Spinal cord (tissue), 10 donors: ENCODE measurements around the gene SUPT16H. TPM values are rescaled to one million over a fixed set of nuclear protein-coding genes. Genes with fewer than 3 reads are reported as not detected.

Experiments
- DNase-seq, 6 donors: peaks; one replicate each; pipeline versions ENCODE4 v3.0.0 to v3.0.0-alpha.2; 2013 to 2015; ENCODE audit warnings: low spot score in 6 of 6, low read depth in 4 of 6
- H3K27ac ChIP-seq: one replicate; pipeline ENCODE4 v1.5.1; 2013; ENCODE audit warnings: low read depth, low read length, control low read depth
- H3K27me3 ChIP-seq: one replicate; pipeline ENCODE4 v1.6.1; 2013; ENCODE audit warnings: low read length; ENCODE audit not compliant: control insufficient read depth, insufficient read depth
- H3K36me3 ChIP-seq: one replicate; pipeline ENCODE4 v1.6.1; 2013; ENCODE audit warnings: low read length; ENCODE audit not compliant: control insufficient read depth, insufficient read depth
- H3K4me1 ChIP-seq: one replicate; pipeline ENCODE4 v1.6.1; 2013; ENCODE audit warnings: low read length; ENCODE audit not compliant: control insufficient read depth, insufficient read depth
- H3K4me3 ChIP-seq: one replicate; pipeline ENCODE4 v1.5.1; 2013; ENCODE audit warnings: low read depth, low read length, control low read depth
- H3K9me3 ChIP-seq: one replicate; pipeline ENCODE4 v1.6.1; 2013; ENCODE audit warnings: low read length; ENCODE audit not compliant: control insufficient read depth, insufficient read depth
- WGBS: methylation state at CpG from one replicate; pipeline ENCODE4 v1.1.5; 2013; ENCODE audit warnings: missing lambda C conversion rate; ENCODE audit not compliant: insufficient coverage; 5-methylcytosine and 5-hydroxymethylcytosine counted together
- long read RNA-seq, 4 donors: transcript quantifications; one replicate each; lab custom pipeline, GENCODE V29; 2026
- polyA plus RNA-seq, 2 donors: library from polyadenylated mRNA; unstranded; fragments of 120-200 nt; gene quantifications; one replicate each; pipeline ENCODE4 v1.2.1, GENCODE V29; 2013; ENCODE audit not compliant: insufficient read length in 2 of 2
- total RNA-seq, 2 donors: library from RNA; depleted of rRNA in 1 of 2; stranded (reverse); fragments of 120-200 nt in 1 of 2; fragments of >200 nt in 1 of 2; gene quantifications; one replicate each; pipeline versions ENCODE4 v1.2.3 to v1.2.4, GENCODE V29; 2013 to 2014
- donor health status: healthy.

The SUPT16H gene
- total RNA-seq (10 to 100 TPM; 75.0 to 88.8 TPM), polyA plus RNA-seq (10 to 100 TPM; 88.8 to 98.0 TPM)
- long read RNA-seq, donor 1, full-length matches to known transcripts, result 10 of 43 reads
- long read RNA-seq, donor 1, partial matches to known transcripts, result 33 of 43 reads
- long read RNA-seq, donor 1, other reads (novel, unspliced or antisense), result 0 of 43 reads
- long read RNA-seq, donor 2, full-length matches to known transcripts, result 4 of 10 reads
- long read RNA-seq, donor 2, partial matches to known transcripts, result 6 of 10 reads
- long read RNA-seq, donor 2, other reads (novel, unspliced or antisense), result 0 of 10 reads
- long read RNA-seq, donor 3, full-length matches to known transcripts, result 2 of 26 reads
- long read RNA-seq, donor 3, partial matches to known transcripts, result 24 of 26 reads
- long read RNA-seq, donor 3, other reads (novel, unspliced or antisense), result 0 of 26 reads
- long read RNA-seq, donor 4, full-length matches to known transcripts, result 3 of 61 reads
- long read RNA-seq, donor 4, partial matches to known transcripts, result 58 of 61 reads
- long read RNA-seq, donor 4, other reads (novel, unspliced or antisense), result 0 of 61 reads

GRCh38 chr14:21383848-21384493, at the start of gene SUPT16H:
SUPT16H (minus strand) TSS chr14:21384019; CDS start chr14:21383927, 92 bp downstream.
- WGBS, result under 1% methylated on average over 46 of the region's 54 CpGs
- Histone ChIP-seq H3K27ac (peak within 1 kb of the TSS; percentile 98), H3K4me1 (peaks cover 12% of the 10 kb centered on the region), H3K9me3 (no peaks in the 10 kb centered on the region), H3K4me3 (peak within 1 kb of the TSS; percentile 93), H3K36me3 (peaks cover 35% of the 10 kb centered on the region), H3K27me3 (no peaks in the 10 kb centered on the region)
- peak; percentile 78 to 98 (median 89) for DNase-seq

- H3K9me3 ChIP-seq, result no peaks in the 10 kb centered on the region
- H3K36me3 ChIP-seq, result peaks cover 33% of the 10 kb centered on the region
- H3K27me3 ChIP-seq, result no peaks in the 10 kb centered on the region
- H3K4me1 ChIP-seq, result no peaks in the 10 kb centered on the region
- H3K27ac ChIP-seq, result no peak overlapping the region
- WGBS, result 100% methylated on average over 2 of the region's 2 CpGs
- DNase-seq, result no peak
- no peak overlapping the region for H3K4me3 ChIP-seq
These were observed 47.3 kb upstream of the SUPT16H start for GRCh38 chr14:21431126-21431525.

- H3K4me3 ChIP-seq, result no peak overlapping the region
- no peaks in the 10 kb centered on the region for H3K4me1 ChIP-seq
- H3K36me3 ChIP-seq, result peaks cover 47% of the 10 kb centered on the region
- DNase-seq, result peak in 2 of 6 donors; percentile 3 to 6
- WGBS, result 63% methylated on average over 1 of the region's 4 CpGs
- H3K27me3 ChIP-seq, result no peaks in the 10 kb centered on the region
- H3K9me3 ChIP-seq, result no peaks in the 10 kb centered on the region
- no peak overlapping the region for H3K27ac ChIP-seq
These were observed 45.1 kb upstream of the SUPT16H start for GRCh38 chr14:21428930-21429329.

GRCh38 chr14:21426692-21427091, 42.9 kb upstream of the SUPT16H start:
- DNase-seq, result no peak
- no peaks in the 10 kb centered on the region for H3K4me1 ChIP-seq
- H3K36me3 ChIP-seq, result peaks cover 62% of the 10 kb centered on the region
- H3K27ac ChIP-seq, result no peak overlapping the region
- no CpG with 5 or more reads among the region's 1 CpG for WGBS
- H3K4me3 ChIP-seq, result no peak overlapping the region
- no peaks in the 10 kb centered on the region for H3K9me3 ChIP-seq
- H3K27me3 ChIP-seq, result no peaks in the 10 kb centered on the region

GRCh38 chr14:21419528-21419927, 35.7 kb upstream of the SUPT16H start:
- no peak overlapping the region for H3K27ac ChIP-seq
- no peaks in the 10 kb centered on the region for H3K4me1 ChIP-seq
- no peaks in the 10 kb centered on the region for H3K9me3 ChIP-seq
- peaks cover 58% of the 10 kb centered on the region for H3K36me3 ChIP-seq
- no peak for DNase-seq
- H3K27me3 ChIP-seq, result no peaks in the 10 kb centered on the region
- no peak overlapping the region for H3K4me3 ChIP-seq
- WGBS, result 91% methylated on average over 5 of the region's 5 CpGs

GRCh38 chr14:21415329-21415728, 31.5 kb upstream of the SUPT16H start:
- H3K36me3 ChIP-seq, result peaks cover 65% of the 10 kb centered on the region
- no peaks in the 10 kb centered on the region for H3K9me3 ChIP-seq
- H3K4me1 ChIP-seq, result no peaks in the 10 kb centered on the region
- H3K4me3 ChIP-seq, result no peak overlapping the region
- DNase-seq, result no peak
- 100% methylated on average over 2 of the region's 4 CpGs for WGBS
- no peak overlapping the region for H3K27ac ChIP-seq
- H3K27me3 ChIP-seq, result no peaks in the 10 kb centered on the region

GRCh38 chr14:21414137-21414631, 30.4 kb upstream of the SUPT16H start:
- Histone ChIP-seq H3K4me3 (no peak overlapping the region), H3K27ac (no peak overlapping the region), H3K4me1 (no peaks in the 10 kb centered on the region), H3K27me3 (no peaks in the 10 kb centered on the region), H3K9me3 (no peaks in the 10 kb centered on the region), H3K36me3 (peaks cover 55% of the 10 kb centered on the region)
- WGBS, result no CpG with 5 or more reads among the region's 1 CpG
- DNase-seq, result no peak

GRCh38 chr14:21408147-21408546, 24.3 kb upstream of the SUPT16H start:
- H3K36me3 ChIP-seq, result peaks cover 59% of the 10 kb centered on the region
- H3K4me1 ChIP-seq, result no peaks in the 10 kb centered on the region
- no peak overlapping the region for H3K27ac ChIP-seq
- no peak overlapping the region for H3K4me3 ChIP-seq
- no peak for DNase-seq
- WGBS, result 100% methylated on average over 3 of the region's 3 CpGs
- no peaks in the 10 kb centered on the region for H3K27me3 ChIP-seq
- no peaks in the 10 kb centered on the region for H3K9me3 ChIP-seq

- H3K4me1 ChIP-seq, result no peaks in the 10 kb centered on the region
- no peaks in the 10 kb centered on the region for H3K9me3 ChIP-seq
- peaks cover 54% of the 10 kb centered on the region for H3K36me3 ChIP-seq
- H3K27me3 ChIP-seq, result no peaks in the 10 kb centered on the region
- no peak overlapping the region for H3K4me3 ChIP-seq
- no peak for DNase-seq
- no peak overlapping the region for H3K27ac ChIP-seq
These were observed 22.4 kb upstream of the SUPT16H start for GRCh38 chr14:21406213-21406612.
